Lower leg skin (tissue), 3 donors: ENCODE data around the gene SPINK5.

Experiments used
- POLR2A ChIP-seq, 2 donors: fragments of 450-650 bp; IDR thresholded peaks; one replicate each; pipeline ENCODE4 v1.6.1; 2016 to 2017; ENCODE audit warnings: antibody characterized with exemption in 2 of 2, mild to moderate bottlenecking in 1 of 2, moderate library complexity in 1 of 2
- TF ChIP-seq, protein P1 (sequence below), 3 donors: fragments of 450-650 bp; IDR thresholded peaks; one replicate each; pipeline ENCODE4 v1.5.1; 2016; ENCODE audit warnings: antibody characterized with exemption in 3 of 3, mild to moderate bottlenecking in 3 of 3, moderate library complexity in 2 of 3

DNA sequence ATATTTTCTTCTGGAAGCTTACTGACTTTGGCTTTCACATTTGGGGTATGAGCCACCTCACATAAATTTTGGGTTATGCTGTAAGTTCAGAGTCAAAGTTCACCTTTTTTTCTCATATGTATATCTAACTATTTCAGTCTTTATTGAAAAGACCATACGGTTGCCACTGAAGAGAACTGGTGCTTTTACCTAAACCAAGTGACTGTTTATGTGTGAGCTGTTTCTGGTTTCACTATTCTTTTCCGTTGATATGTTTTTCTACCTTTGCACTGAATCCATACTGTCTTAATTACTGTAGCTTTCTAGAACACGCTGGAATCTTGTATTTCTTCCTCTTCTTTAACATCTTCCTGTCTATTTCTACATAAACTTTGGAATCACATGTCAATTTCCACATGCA, 36.3 kb upstream of the SPINK5 start:
- TF ChIP-seq, protein P1, sequence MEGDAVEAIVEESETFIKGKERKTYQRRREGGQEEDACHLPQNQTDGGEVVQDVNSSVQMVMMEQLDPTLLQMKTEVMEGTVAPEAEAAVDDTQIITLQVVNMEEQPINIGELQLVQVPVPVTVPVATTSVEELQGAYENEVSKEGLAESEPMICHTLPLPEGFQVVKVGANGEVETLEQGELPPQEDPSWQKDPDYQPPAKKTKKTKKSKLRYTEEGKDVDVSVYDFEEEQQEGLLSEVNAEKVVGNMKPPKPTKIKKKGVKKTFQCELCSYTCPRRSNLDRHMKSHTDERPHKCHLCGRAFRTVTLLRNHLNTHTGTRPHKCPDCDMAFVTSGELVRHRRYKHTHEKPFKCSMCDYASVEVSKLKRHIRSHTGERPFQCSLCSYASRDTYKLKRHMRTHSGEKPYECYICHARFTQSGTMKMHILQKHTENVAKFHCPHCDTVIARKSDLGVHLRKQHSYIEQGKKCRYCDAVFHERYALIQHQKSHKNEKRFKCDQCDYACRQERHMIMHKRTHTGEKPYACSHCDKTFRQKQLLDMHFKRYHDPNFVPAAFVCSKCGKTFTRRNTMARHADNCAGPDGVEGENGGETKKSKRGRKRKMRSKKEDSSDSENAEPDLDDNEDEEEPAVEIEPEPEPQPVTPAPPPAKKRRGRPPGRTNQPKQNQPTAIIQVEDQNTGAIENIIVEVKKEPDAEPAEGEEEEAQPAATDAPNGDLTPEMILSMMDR (IDR thresholded peaks at IDR 0.05): no peak
- TF ChIP-seq POLR2A (IDR thresholded peaks at IDR 0.05): no peak
